Measurements from ENCODE around the gene ENTR1. TPM values are rescaled to one million over a fixed set of nuclear protein-coding genes. Genes with fewer than 3 reads are reported as not detected.
"Not testable (repeated sequence)": the region's sequence is repeated elsewhere in the genome, so short reads cannot be mapped to it uniquely, and the experiment has no call there.

Gene ENTR1
- total RNA-seq, 1 donor from 2014 or later = 37.6 TPM

DNA sequence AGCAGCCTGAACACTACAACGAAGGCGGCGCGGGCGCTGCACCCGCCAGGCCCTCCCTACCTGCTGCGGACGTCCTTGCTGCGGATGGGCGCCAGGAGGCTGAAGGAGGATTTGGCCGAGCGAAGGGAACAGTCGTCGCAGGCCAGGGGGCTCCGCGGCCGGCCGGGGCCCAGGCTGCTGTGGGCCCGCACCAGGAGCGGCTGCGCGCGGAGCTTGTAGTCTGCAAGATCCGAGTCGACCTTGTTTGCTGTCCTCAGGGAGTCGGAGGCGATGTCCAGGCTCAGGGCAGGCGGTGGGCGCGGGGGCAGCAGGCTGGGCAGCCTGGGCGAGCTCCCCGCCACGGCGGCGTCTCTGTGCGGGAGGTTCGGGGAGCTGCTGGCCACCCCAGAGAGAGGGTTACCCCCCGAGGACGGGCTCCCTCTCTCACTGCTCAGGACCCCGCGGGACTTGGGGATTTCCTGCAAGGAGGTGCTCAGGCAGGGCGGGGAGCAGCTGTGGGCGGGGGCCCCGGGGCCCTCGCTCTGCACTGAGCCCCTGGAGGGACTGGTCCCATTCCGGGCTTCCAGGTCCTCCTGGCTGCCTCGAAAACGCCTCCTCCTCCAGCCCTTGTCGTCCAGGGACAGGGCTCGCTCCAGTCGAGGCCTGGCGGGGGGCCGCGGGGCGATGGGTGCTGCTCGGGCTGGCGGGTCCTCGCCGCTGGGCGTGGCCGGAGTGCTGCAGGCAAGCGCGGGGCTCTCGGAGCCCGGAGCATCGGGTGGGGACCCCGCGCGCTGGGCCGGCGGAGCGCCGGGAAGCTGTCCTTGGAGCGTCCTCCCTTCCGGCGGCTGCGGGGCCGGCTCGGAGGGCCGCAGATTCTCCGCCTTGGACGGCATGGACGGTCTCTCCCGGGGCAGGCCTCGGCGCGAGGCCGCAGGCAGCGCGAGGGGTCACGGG is 28.4 kb upstream of the ENTR1 start:
- no peak for DNase-seq (ENCODE audit: low read depth, low spot score)

DNA sequence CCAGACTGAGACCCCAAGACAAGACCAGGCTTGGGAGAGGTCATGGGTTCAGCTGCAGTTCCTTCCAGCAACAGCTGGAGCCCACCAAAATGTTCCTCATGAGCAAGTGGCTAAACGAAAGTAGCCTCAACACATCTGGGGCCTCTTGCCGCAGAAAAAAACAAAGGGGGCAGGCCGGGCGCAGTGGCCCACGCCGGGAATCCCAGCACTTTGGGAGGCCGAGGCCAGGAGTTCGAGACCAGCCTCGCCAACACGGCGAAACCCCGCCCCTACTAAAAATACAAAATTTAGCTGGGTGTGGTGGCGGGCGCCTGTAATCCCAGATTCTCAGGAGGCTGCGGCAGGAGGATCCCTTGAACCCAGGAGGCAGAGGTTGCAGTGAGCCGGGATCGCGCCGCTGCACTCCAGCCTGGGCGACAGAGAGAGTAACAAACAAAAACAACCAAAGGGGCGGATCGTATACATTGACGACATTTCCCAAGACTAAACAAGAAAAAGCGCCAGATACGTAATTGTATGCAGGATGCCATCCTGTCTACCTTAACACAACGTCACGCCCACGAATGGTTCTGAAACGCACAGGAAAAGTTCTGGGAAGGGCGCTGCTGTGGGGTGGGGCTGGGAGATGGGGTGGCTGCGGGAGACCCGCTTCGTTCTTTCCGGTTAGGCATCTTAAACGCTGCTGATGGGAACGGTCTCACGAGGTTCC is 27.6 kb upstream of the ENTR1 start:
- no peak for DNase-seq (ENCODE audit: low read depth, low spot score)

DNA sequence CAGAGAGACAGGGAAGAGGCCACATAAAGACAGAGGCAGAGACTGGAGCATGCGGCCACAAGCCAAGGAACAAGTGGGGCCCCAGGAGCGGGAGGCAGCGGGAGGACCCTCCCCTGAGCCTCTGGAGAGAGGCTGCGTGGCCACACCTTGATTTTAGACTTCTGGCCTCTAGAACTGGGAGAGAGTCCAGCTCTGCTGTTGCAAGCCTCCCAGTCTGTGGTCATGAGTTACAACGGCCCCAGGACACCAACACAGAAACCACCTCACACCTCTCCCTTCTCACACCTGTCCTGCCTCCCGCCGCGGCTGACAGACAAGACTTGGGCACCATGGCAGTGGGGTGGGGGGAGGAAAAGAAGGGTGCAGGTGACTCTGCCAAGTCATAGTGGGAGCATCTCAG is 27.0 kb upstream of the ENTR1 start:
- DNase-seq (ENCODE audit: low read depth, low spot score) = no peak

DNA sequence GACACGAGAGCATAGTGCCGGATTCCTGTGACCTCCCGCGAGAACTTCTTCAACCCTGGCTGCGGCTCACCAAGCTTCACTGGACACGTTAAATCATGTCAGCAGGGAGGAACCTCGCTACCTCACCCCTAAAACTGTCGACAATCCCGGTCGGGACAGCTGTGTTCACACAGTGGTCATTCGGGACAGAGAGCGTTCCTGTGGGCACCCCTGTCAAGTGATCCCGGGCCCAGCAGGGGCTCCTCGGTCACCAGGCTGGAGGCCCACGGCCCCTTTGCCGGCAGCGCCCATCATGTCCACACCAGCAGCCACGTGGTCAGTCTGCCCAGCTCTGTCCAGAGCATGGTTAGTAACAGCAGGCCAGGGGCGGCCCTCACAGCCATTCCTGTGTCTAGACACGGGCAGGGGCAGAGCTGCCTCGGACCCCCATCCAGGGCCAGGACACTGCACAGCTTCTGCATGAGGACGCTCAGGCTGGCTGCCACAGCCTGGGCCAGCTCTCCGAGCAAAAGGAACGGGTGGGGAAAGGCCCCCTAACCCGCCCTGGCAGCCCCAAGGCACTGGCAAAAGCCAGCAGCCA is 25.7 kb upstream of the ENTR1 start:
- DNase-seq (ENCODE audit: low read depth, low spot score) = no peak

DNA sequence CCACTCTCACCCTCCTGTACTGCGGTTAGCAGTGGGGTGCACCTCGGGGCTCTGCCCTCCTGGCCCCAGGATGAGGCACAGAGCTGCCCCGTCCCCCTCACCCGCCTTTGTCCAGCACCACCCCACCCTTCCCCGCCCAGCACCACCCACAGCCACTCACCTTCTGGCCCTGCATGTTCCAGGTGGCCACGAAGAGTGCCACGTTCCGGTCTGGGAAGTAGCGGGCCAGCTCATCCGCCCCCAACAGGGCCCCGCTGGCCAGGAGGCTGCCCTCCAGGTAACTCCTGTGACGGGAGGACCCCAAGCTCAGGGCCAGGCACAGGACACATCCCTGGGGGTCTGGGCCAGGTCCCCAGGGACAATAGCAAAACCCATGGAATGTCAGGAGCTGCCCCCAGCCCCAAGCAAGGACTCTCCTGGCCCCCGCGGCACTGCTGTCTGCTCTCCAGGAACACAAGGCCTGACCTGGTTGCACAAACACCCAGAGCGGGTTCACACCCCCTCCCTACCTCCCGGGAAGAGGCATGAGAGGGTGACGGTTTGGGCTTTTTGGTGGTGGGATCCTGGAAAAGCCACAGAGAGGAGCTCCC is 24.3 kb upstream of the ENTR1 start:
- no peak for DNase-seq (ENCODE audit: low read depth, low spot score)

DNA sequence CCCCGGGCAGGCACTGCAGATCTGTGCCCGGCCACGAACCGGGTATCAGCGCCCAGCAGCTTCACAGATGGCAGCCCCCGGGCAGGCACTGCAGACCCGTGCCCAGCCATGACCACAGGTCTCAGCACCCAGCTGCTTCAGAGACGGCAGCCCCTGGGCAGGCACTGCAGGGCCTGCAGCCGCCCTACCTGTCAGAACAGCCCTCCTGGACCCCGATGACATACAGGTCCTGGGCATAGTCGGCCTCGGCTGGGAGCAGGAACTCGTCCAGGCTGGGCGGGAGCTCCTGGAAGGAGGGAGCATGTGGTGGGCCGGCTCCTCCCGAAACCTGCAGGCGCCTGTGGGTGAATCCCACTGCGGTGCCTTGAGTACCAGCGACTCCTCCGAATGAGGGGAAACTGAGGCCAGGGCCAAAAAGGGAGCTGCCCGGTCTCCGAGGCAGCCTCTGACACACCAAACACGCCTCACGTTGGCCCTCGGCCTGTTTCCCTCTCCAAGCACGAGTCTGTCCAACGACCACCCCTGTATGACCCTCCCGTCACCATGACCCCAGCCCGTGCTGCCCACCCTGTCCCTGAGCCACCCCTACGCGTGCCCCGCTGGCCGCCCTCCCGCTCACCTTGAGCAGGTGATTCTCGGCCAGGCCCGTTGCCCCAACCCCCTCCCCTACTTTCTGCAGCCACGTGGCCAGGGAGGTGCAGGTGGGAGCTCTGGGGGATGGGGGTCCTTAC is 23.6 kb upstream of the ENTR1 start:
- DNase-seq (ENCODE audit: low read depth, low spot score) = no peak

DNA sequence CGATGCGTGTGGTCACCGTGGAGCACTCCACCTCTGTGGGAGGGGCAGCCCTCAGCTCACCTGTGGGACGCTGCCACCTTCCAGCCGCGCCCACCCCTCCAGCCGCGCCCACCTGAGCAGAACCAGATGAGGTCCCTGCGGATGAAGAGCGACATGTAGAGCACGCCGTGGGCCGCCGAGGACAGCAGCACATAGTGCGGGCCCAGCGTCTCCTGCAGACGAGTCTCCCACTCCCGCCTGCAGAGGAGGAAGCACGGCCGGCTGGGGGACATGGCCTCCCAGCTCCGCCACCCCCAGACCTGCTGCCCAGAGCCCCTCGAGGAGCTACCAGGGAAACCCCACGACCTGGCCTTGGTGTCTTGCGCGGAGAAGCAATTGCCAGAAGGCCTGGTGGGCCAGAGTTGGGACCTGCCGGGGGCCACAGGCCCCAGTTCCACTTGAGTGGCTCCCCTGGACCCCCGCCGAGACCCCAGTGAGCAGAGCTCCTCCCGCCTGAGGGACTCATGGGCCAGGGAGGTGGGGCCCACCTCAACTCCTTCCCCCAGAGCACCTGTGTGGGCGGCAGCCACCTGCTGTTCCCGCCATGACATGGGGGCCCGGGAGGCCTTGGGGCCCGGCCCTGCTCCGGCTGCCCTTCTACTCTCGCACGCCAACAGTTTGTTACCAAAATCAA is 22.8 kb upstream of the ENTR1 start:
- no peak for DNase-seq (ENCODE audit: low read depth, low spot score)

DNA sequence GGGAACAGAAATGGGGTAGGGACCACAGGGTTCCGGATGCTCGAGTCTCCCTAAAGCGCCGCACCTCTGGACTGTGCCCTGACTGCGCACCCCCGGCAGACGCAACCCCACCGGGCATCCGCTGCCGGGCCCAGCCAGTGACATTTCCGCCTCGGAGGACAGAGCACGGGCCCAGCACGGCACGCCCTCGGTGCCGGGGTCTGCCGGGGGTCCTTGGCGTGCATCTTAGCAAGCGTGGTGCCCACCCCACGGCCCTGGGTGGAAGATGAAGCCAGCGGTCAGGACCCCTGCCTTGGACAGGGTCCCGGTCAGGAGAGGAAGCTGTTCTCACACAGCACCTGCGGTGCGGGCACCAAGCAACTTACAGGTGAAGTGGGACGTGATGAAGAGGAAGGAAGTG is 22.2 kb upstream of the ENTR1 start:
- no peak for DNase-seq (ENCODE audit: low read depth, low spot score)

DNA sequence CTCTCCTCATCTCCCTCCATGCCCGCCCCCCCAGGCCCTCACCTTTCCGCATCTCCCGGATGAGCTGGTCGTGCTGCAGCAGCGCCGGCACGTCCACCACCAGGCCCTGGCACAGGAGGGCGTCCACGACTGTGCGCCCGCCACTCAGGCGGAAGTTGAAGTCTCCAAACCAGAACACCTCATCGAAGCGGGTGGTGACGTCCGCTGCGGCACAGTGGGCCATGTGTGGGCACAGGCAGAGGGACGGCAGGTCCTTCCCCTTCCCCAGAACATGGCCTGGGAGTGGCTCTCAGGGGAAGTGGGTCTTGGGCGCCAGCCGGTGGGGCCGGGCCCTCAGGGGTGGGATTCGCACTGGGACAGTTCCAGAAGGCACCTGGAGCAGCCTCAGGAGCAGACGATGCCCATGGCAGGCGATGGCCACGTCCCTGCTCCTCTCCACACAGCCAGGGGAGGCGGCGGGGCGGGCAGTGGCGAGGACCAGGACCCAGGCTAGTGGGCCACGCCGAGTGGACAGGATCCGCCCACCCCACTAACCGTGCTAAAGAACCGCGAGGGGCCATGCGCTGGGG is 21.5 kb upstream of the ENTR1 start:
- DNase-seq (ENCODE audit: low read depth, low spot score) = no peak

DNA sequence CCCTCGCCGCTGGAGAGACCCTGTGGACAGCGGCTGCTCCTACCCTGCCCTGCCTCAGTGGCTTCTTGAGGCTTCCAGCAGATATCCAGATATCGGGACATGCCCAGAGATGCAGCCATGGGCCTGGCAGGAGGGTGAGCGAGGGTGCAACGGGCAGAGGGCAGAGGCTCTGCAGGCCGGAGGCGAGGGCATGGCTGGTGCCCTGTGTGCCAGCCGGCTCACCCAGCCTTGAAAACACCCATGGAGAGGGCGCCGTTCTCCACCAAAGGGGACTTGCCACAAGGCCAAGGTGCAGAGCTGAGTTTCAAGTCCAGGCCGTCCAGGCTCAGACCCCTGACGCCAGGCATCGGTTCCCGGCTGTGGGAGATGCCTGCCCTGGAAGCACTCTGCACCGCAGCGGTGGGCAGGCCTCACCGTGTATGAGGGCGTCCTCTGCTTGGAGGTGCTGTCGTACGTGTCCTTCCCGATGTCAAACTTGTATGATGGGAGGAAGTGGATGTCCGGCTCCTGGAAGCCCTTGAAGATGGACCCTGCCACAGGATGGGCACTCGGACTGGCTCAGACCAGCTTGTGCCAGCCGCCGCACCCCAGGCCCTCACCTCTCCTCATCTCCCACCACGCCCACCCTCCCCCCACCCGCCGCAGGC is 20.3 kb upstream of the ENTR1 start:
- no peak for DNase-seq (ENCODE audit: low read depth, low spot score)

DNA sequence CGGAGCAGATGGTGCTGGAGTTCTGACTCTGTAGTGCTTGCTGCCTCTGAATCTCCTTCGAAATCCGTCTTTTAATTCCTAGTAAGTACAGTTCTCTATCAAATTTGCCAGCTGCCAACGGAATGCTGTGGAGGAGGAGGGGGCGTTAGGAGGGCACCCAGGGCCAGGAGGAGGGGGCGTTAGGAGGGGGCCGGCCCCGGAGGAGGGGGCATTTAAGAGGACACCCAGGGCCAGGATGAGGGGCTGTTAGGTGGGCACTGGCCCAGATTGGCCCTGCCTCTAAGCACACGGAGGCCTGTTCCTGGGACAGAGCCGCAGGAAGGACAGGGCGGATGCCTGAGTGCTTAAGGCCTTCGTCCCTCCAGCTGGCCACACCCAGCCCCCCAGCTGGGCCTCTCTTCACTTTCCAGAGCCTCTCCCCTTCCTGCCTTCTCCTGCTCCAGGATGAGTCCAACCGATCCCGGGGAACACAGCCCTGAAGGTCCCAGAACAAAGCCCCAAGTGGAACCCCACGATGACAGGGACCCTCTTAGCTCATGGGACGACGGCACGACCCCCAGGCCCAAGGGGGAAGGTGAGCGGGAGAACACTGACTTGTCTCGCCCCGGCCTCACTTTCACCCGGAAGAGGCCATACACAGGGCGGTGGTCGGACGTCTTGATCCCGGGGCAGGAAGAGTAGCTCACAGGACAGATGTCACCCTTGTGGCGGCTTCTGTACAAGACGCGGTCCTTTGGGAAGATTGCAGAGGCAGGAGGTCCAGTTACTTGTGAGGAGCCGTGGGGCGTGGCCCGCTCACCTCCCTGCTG is 19.5 kb upstream of the ENTR1 start:
- no peak for DNase-seq (ENCODE audit: low read depth, low spot score)

DNA sequence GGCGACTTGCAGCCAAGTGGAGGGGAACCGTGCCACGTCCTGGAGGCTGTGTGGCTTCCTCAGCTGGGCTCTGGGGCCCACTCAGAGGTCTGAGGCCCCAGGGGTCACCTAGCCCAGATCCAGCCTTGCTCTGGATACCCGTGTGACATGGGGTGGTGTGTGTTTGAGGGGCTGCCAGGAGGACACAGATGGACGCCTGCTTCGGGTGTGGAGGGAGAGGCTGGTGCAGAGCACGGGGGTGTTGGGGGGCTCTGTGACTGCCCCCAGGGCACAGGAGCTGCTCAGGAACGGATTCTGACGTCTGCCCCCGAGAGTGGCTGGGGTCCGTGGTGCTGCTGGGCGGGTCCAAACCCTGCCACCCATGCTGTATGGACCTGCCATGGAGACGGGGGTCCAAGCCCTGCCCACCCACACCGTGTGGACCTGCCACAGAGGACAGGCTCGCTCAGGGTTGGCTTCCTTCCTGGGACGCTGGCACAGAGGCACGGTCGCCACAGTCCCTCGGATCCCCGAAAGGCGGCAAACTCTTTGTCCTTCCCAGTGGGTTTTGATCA is 18.7 kb upstream of the ENTR1 start:
- no peak for DNase-seq (ENCODE audit: low read depth, low spot score)

DNA sequence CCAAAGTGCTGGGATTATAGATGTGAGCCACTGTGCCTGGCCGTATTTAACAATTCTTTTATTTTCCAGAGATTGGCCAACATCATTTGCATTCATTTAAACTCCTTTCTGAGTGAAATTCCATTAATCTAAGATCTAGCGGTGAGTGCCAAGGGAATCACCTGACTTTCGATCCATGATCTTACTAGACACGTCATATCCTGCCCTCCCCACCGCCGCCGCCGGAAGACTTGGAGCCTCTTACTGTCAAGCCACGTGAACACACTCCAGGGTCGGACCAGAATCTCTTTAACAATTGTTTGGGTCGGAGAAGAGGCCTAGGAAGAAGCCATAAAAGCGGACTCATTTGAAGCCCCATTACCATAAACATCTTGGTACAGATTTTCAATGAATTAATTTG is 16.4 kb upstream of the ENTR1 start:
- no peak for DNase-seq (ENCODE audit: low read depth, low spot score)

DNA sequence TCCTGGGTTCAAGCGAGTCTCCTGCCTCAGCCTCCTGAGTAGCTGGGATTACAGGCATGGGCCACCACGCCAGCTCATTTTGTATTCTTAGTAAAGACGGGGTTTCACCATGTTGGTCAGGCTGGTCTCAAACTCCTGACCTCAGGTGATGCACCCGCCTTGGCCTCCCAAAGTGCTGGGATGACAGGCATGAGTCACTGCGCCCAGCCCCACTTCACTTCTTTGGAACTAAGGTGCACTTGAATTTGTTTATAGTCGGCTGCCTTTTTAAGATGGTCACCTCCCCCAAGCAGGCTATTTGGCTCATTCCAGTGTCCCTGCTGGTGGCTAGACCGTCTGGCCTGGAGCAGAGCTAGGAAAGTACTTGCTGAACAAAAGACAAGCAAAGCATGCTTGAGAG is 15.0 kb upstream of the ENTR1 start:
- DNase-seq (ENCODE audit: low read depth, low spot score) = not testable (repeated sequence)

DNA sequence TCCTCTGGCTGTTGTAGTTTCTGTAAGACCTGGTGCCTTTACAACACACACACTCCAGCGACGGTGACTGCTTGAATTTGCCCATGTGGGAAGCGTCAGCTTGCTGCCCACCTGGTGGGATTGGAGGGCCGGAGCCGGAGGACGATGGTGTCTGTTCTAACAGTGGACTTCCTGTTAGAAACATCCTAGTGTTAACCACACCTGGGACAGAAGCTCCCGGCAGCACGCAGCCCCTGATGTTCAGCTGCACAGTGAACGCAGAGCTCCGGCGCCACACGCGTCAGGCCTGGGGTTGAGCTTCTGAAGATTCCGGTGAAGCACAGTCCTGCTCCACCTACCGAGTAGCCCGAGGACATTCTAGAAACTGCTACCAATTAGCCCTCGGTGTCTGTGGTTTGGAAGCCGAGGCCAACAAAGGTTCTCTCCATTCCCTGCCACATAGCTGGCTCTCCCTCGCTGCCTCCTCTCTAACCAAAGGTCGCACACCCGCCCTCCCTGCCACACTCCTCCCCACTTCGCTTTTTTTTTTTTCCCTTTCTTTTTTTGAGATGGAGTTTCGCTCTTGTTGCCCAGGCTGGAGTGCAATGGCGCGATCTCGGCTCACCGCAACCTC is 14.4 kb upstream of the ENTR1 start:
- DNase-seq (ENCODE audit: low read depth, low spot score) = no peak

DNA sequence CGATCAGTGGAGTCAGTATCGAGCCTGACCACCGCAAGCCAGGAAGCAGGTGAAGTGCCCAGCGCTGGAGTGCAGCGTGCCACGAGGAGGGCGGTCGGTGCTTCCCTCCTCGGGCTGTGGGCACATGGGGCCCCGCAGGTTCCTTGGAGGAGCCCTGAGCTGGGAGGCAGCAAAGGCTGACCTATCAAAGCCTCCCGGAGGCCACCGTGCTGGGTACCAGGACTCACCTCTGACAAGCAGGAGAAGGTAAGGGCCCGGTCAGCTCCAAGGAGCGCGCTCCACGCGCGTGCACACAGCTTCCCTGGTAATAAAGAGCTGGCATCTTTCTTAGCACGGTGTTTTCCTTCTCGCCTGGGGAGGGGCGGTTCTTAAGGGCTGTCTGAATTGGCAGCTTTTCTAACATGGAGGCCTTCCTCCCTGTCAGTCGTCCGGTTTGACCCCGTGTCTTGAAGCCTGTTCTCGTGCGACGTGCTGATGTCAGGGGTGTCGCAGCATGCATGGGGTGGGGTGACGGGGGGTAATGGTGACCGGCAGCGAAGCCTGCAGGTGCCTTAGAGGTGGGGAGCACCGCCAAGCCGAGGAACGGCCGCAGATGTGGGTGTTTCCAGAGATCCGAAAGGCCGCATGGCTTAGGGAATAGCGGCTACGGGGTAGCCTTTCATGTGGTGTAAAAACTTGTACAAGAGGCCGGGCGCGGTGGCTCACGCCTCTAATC is 13.2 kb upstream of the ENTR1 start:
- DNase-seq (ENCODE audit: low read depth, low spot score) = no peak

DNA sequence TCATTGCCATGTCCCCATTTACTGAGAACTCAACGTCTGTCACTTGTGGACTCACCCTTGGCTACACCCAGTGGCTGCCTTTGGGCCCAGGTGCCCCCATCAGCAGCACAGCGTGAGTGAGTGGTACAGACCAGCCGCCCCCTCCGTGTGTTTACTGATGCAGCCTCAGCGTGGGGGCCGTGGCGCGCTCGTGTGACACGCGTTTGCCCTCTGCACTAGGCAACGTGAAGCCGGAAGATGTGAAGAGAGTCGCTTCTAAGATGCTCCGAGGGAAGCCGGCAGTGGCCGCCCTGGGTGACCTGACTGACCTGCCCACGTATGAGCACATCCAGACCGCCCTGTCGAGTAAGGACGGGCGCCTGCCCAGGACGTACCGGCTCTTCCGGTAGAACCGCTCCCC is 12.5 kb upstream of the ENTR1 start:
- DNase-seq (ENCODE audit: low read depth, low spot score) = no peak

DNA sequence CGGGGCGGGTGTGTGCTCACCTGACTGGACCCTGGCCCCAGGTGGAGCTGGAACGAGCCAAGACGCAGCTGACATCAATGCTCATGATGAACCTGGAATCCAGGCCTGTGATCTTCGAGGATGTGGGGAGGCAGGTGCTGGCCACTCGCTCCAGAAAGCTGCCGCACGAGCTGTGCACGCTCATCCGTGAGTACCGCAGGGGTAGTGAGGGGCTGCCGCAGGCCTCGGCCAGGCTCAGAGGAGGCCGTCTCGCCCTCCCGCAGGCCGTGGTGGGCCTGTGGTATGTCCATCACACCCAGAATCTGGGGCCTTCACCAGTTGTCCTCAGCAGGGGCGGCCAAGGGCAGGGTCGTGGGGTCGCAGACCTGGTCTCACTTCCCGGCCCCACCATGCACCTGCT is 11.4 kb upstream of the ENTR1 start:
- DNase-seq (ENCODE audit: low read depth, low spot score) = no peak

Data from pulmonary artery endothelial cell (primary cell).